H9 (cell line): ENCODE data around the gene GLYATL1. TPM values are rescaled to one million over a fixed set of nuclear protein-coding genes. Genes with fewer than 3 reads are reported as not detected.

Source experiments
- DNase-seq: peaks from one replicate; pipeline ENCODE4 v3.0.0-alpha.2; 2017
- H2AFZ ChIP-seq: one replicate; pipeline ENCODE4 v1.6.1; 2013; ENCODE audit warnings: mild to moderate bottlenecking, low read length, control low read depth, moderate library complexity
- H2AK5ac ChIP-seq: 2 replicates; pipeline ENCODE4 v1.6.1; 2013; ENCODE audit warnings: low read length, control low read depth, mixed read lengths; ENCODE audit not compliant: insufficient read length
- H2BK120ac ChIP-seq: one replicate; pipeline ENCODE4 v1.6.1; 2013; ENCODE audit warnings: low read depth, mild to moderate bottlenecking, low read length, control low read depth, inconsistent platforms; ENCODE audit not compliant: poor library complexity, severe bottlenecking
- H2BK12ac ChIP-seq: 2 replicates; pipeline ENCODE4 v1.6.1; 2013; ENCODE audit warnings: low read length, control low read depth, mixed read lengths, low read depth; ENCODE audit not compliant: insufficient read length
- H2BK15ac ChIP-seq: 2 replicates; pipeline ENCODE4 v1.6.1; 2013; ENCODE audit warnings: low read depth, low read length, control low read depth
- H2BK20ac ChIP-seq: one replicate; pipeline ENCODE4 v1.6.1; 2013; ENCODE audit warnings: low read depth, mild to moderate bottlenecking, low read length, control low read depth, inconsistent platforms; ENCODE audit not compliant: poor library complexity, severe bottlenecking
- H2BK5ac ChIP-seq: 2 replicates; pipeline ENCODE4 v1.6.1; 2013; ENCODE audit warnings: low read length, control low read depth, mixed read lengths; ENCODE audit not compliant: insufficient read length
- H3K14ac ChIP-seq: 2 replicates; pipeline ENCODE4 v1.6.1; 2013; ENCODE audit warnings: low read length, control low read depth; ENCODE audit not compliant: insufficient read depth
- H3K18ac ChIP-seq: 2 replicates; pipeline ENCODE4 v1.6.1; 2013; ENCODE audit warnings: low read depth, mild to moderate bottlenecking, mixed read lengths, low read length, control low read depth; ENCODE audit not compliant: insufficient read length
- H3K23ac ChIP-seq: 2 replicates; pipeline ENCODE4 v1.6.1; 2013; ENCODE audit warnings: low read length, control low read depth, mixed read lengths, low read depth; ENCODE audit not compliant: insufficient read length
- H3K23me2 ChIP-seq: 2 replicates; pipeline ENCODE4 v1.6.1; 2013; ENCODE audit warnings: low read depth, mild to moderate bottlenecking, mixed read lengths, low read length, control low read depth; ENCODE audit not compliant: insufficient read length, poor library complexity, severe bottlenecking
- H3K27ac ChIP-seq: 2 replicates; pipeline ENCODE4 v1.5.1; 2013; ENCODE audit warnings: low read length, control low read depth, mixed read lengths, low read depth; ENCODE audit not compliant: insufficient read length
- H3K27me3 ChIP-seq: 2 replicates; pipeline ENCODE4 v1.6.1; 2013; ENCODE audit warnings: low read length, control low read depth, inconsistent platforms; ENCODE audit not compliant: insufficient read depth
- H3K4ac ChIP-seq: 2 replicates; pipeline ENCODE4 v1.6.1; 2013; ENCODE audit warnings: low read depth, mild to moderate bottlenecking, control low read depth, inconsistent platforms, low read length, moderate library complexity
- H3K4me1 ChIP-seq: 2 replicates; pipeline ENCODE4 v1.6.1; 2013; ENCODE audit warnings: low read length, control low read depth, inconsistent platforms; ENCODE audit not compliant: insufficient read depth
- H3K4me2 ChIP-seq: 2 replicates; pipeline ENCODE4 v1.6.1; 2013; ENCODE audit warnings: low read length, control low read depth, mixed read lengths; ENCODE audit not compliant: insufficient read length, insufficient read depth
- H3K56ac ChIP-seq: 2 replicates; pipeline ENCODE4 v1.6.1; 2013; ENCODE audit warnings: low read depth, mild to moderate bottlenecking, mixed read lengths, low read length, control low read depth; ENCODE audit not compliant: insufficient read length
- H3K79me1 ChIP-seq: 2 replicates; pipeline ENCODE4 v1.6.1; 2013; ENCODE audit warnings: low read depth, mild to moderate bottlenecking, moderate library complexity, low read length, control low read depth, inconsistent platforms; ENCODE audit not compliant: insufficient read depth, poor library complexity, severe bottlenecking
- H3K79me2 ChIP-seq: 2 replicates; pipeline ENCODE4 v1.6.1; 2013; ENCODE audit warnings: low read length, control low read depth, inconsistent platforms; ENCODE audit not compliant: insufficient read depth
- H3K9ac ChIP-seq: 2 replicates; pipeline ENCODE4 v1.6.1; 2013; ENCODE audit warnings: low read length, control low read depth, mixed read lengths; ENCODE audit not compliant: insufficient read length; ENCODE audit errors: extremely low read depth
- H3K9me3 ChIP-seq: one replicate; pipeline ENCODE4 v1.6.1; 2013; ENCODE audit warnings: low read depth, low read length, inconsistent platforms; ENCODE audit not compliant: control insufficient read depth
- H3T11ph ChIP-seq: one replicate; pipeline ENCODE4 v1.6.1; 2013; ENCODE audit warnings: mild to moderate bottlenecking, low read length, control low read depth, inconsistent platforms
- H4K20me1 ChIP-seq: one replicate; pipeline ENCODE4 v1.6.1; 2013; ENCODE audit not compliant: control insufficient read depth, insufficient read length, insufficient read depth
- H4K5ac ChIP-seq: 2 replicates; pipeline ENCODE4 v1.6.1; 2013; ENCODE audit warnings: low read depth, mild to moderate bottlenecking, mixed read lengths, low read length, control low read depth; ENCODE audit not compliant: insufficient read length
- H4K8ac ChIP-seq: replicated peaks from 2 replicates; pipeline ENCODE4 v1.6.1; 2013; ENCODE audit warnings: low read length, control low read depth, mixed read lengths, low read depth; ENCODE audit not compliant: insufficient read length
- H4K91ac ChIP-seq: 2 replicates; pipeline ENCODE4 v1.6.1; 2013; ENCODE audit warnings: low read depth, mild to moderate bottlenecking, moderate library complexity, mixed read lengths, low read length, control low read depth; ENCODE audit not compliant: insufficient read length
- H3K27ac Mint-ChIP-seq, 3 experiments: 2 replicates in 2 of 3; 3 replicates in 1 of 3; pipeline ENCODE4 v1.8.0; 2020 to 2021; ENCODE audit warnings: mixed read lengths in 3 of 3, mild to moderate bottlenecking in 1 of 3, moderate library complexity in 1 of 3
- H3K27me3 Mint-ChIP-seq: 2 replicates; pipeline ENCODE4 v1.8.0; 2021; ENCODE audit warnings: low read depth, mild to moderate bottlenecking, moderate library complexity, mixed read lengths
- H3K36me3 Mint-ChIP-seq, 3 experiments: 2 replicates in 2 of 3; 3 replicates in 1 of 3; pipeline ENCODE4 v1.8.0; 2020 to 2021; ENCODE audit warnings: low read depth in 3 of 3, mixed read lengths in 3 of 3; ENCODE audit not compliant: insufficient read depth in 1 of 3
- H3K4me1 Mint-ChIP-seq, 2 experiments: 2 replicates each; pipeline ENCODE4 v1.8.0; 2020; ENCODE audit warnings: mixed read lengths in 2 of 2
- H3K4me3 Mint-ChIP-seq, 2 experiments: 2 replicates in 1 of 2; 3 replicates in 1 of 2; pipeline ENCODE4 v1.8.0; 2020 to 2021; ENCODE audit warnings: mild to moderate bottlenecking in 2 of 2, mixed read lengths in 2 of 2, moderate library complexity in 1 of 2
- H3K9me3 Mint-ChIP-seq, 2 experiments: 2 replicates in 1 of 2; 3 replicates in 1 of 2; pipeline ENCODE4 v1.8.0; 2020; ENCODE audit warnings: mild to moderate bottlenecking in 2 of 2, mixed read lengths in 2 of 2, moderate library complexity in 1 of 2
- WGBS: extraction: QIAGEN DNeasy Blood & Tissue Kit; methylation state at CpG from one replicate; pipeline ENCODE4 v1.1.7; 2013; ENCODE audit warnings: missing lambda C conversion rate, low lambda C conversion rate, mixed read lengths; ENCODE audit not compliant: insufficient read length; ENCODE audit errors: extremely low coverage; 5-methylcytosine and 5-hydroxymethylcytosine counted together
- total RNA-seq: library from RNA; stranded (reverse); gene quantifications from 2 replicates; pipeline ENCODE4 v1.2.1, GENCODE V29; 2021
- TF ChIP-seq, protein P1 (sequence below): fragments of 200-600 bp; sonication (generic); conservative IDR thresholded peaks from 3 replicates; pipeline ENCODE4 v1.8.0; 2021; ENCODE audit warnings: antibody characterized with exemption, mild to moderate bottlenecking

GLYATL1 gene
- total RNA-seq, 1 experiment from 2014 or later, result 2.8 TPM

DNA sequence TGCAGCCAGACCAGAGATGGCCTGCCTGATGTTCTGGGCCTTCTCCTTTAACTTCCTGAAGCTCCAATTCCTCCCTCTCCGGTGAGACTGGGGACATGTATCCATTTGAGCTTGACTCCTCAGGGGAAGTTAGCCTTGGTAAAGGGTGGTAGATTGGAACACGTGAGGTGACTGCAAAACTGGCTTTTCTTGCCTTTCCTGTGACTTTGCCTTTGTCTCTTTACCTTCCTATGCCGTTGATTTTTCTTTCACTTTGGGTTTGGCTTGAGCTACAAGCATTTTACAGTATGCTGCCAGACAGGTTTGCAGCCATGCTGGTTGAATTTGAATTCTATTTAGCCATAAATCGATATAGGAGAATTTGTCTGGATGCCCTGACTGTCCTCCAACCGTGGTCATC, 16.8 kb upstream of the GLYATL1 start:
- Histone ChIP-seq H2BK20ac (no peak overlapping the region), H3K18ac (no peak overlapping the region), H3K4ac (no peak overlapping the region), H2BK120ac (no peak overlapping the region), H3K14ac (no peak overlapping the region), H4K91ac (no peak overlapping the region), H3K79me1 (no peaks in the 10 kb centered on the region), H2AFZ (no peak overlapping the region), H4K8ac (no peak overlapping the region), H3K4me2 (no peak overlapping the region), H3K9ac (no peak overlapping the region), H3K9me3 (peaks cover under 1% of the 10 kb centered on the region), H3K4me1 (no peaks in the 10 kb centered on the region; the same call in 1 of the 2 replicates), H3K23ac (no peak overlapping the region), H2BK15ac (no peak overlapping the region), H2AK5ac (no peak overlapping the region), H3K27ac (no peak overlapping the region), H2BK5ac (no peak overlapping the region), H3K56ac (no peak overlapping the region), H4K20me1 (no peaks in the 10 kb centered on the region), H4K5ac (no peak overlapping the region), H3K23me2 (no peaks in the 10 kb centered on the region), H3K79me2 (no peaks in the 10 kb centered on the region), H3T11ph (no peak overlapping the region), H3K27me3 (no peaks in the 10 kb centered on the region), H2BK12ac (peak overlapping the region; percentile 10)
- H3K4me1 Mint-ChIP-seq, result peaks cover 32 to 35% of the 10 kb centered on the region in 2 experiments
- H3K4me3 Mint-ChIP-seq, result no peak overlapping the region
- H3K36me3 Mint-ChIP-seq, result peaks cover 0 to under 1% (median 0%) of the 10 kb centered on the region in 3 experiments; a peak in 2 of 7 replicates
- no peak for DNase-seq
- H3K27ac Mint-ChIP-seq, result no peak overlapping the region
- peaks cover 2% of the 10 kb centered on the region; the same call in 1 of the 2 replicates for H3K27me3 Mint-ChIP-seq
- peaks cover 6 to 7% of the 10 kb centered on the region in 2 experiments; a peak in 4 of 5 replicates for H3K9me3 Mint-ChIP-seq
- WGBS, result no CpG with 5 or more reads among the region's 5 CpGs
- TF ChIP-seq, protein P1, sequence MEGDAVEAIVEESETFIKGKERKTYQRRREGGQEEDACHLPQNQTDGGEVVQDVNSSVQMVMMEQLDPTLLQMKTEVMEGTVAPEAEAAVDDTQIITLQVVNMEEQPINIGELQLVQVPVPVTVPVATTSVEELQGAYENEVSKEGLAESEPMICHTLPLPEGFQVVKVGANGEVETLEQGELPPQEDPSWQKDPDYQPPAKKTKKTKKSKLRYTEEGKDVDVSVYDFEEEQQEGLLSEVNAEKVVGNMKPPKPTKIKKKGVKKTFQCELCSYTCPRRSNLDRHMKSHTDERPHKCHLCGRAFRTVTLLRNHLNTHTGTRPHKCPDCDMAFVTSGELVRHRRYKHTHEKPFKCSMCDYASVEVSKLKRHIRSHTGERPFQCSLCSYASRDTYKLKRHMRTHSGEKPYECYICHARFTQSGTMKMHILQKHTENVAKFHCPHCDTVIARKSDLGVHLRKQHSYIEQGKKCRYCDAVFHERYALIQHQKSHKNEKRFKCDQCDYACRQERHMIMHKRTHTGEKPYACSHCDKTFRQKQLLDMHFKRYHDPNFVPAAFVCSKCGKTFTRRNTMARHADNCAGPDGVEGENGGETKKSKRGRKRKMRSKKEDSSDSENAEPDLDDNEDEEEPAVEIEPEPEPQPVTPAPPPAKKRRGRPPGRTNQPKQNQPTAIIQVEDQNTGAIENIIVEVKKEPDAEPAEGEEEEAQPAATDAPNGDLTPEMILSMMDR, result no peak
